ENCODE data around the gene CACNB1.

CACNB1 gene

GRCh38 chr17:39200957-39201510 lies 3.6 kb upstream of the CACNB1 start:
- peak; percentile 14 for DNase-seq (ENCODE audit: low spot score)

- no peak for DNase-seq (ENCODE audit: low spot score)
Measured at GRCh38 chr17:39200070-39200879, 2.8 kb upstream of the CACNB1 start, which contains the start of gene RPL19. TSS of gene RPL19 (plus strand) at chr17:39200283. CDS start at chr17:39200345, 62 bp downstream.

- DNase-seq (ENCODE audit: low spot score): peak; percentile 95
Measured at GRCh38 chr17:39199820-39200069, 2.3 kb upstream of the CACNB1 start.

GRCh38 chr17:39198186-39198566 lies 707 bp upstream of the CACNB1 start:
- no peak for DNase-seq (ENCODE audit: low spot score)

GRCh38 chr17:39196808-39197291 lies 619 bp downstream of the CACNB1 start:
- DNase-seq (ENCODE audit: low spot score): no peak

GRCh38 chr17:39196241-39196807 lies 1.1 kb downstream of the CACNB1 start:
- no peak for DNase-seq (ENCODE audit: low spot score)

GRCh38 chr17:39195568-39196160 lies 1.8 kb downstream of the CACNB1 start:
- no peak for DNase-seq (ENCODE audit: low spot score)

- DNase-seq (ENCODE audit: low spot score): no peak
Measured at GRCh38 chr17:39194985-39195524, 2.4 kb downstream of the CACNB1 start.

- no peak for DNase-seq (ENCODE audit: low spot score)
Measured at GRCh38 chr17:39194089-39194984, 3.1 kb downstream of the CACNB1 start.

- no peak for DNase-seq (ENCODE audit: low spot score)
Measured at GRCh38 chr17:39193346-39193745, 4.1 kb downstream of the CACNB1 start.

- no peak for DNase-seq (ENCODE audit: low spot score)
Measured at GRCh38 chr17:39192901-39193300, 4.6 kb downstream of the CACNB1 start.

GRCh38 chr17:39191750-39192510 lies 5.5 kb downstream of the CACNB1 start:
- DNase-seq (ENCODE audit: low spot score): no peak

GRCh38 chr17:39187152-39187830 lies 10.2 kb downstream of the CACNB1 start:
- DNase-seq (ENCODE audit: low spot score): no peak

- DNase-seq (ENCODE audit: low spot score): no peak
Measured at GRCh38 chr17:39186481-39187002, 10.9 kb downstream of the CACNB1 start.

GRCh38 chr17:39183720-39184119 lies 13.7 kb downstream of the CACNB1 start:
- DNase-seq (ENCODE audit: low spot score): no peak

- no peak for DNase-seq (ENCODE audit: low spot score)
Measured at GRCh38 chr17:39183045-39183444, 14.4 kb downstream of the CACNB1 start.

- no peak for DNase-seq (ENCODE audit: low spot score)
Measured at GRCh38 chr17:39181303-39181702, 16.2 kb downstream of the CACNB1 start.

- no peak for DNase-seq (ENCODE audit: low spot score)
Measured at GRCh38 chr17:39178536-39178935, 18.9 kb downstream of the CACNB1 start.

GRCh38 chr17:39177256-39177655 lies 20.2 kb downstream of the CACNB1 start:
- DNase-seq (ENCODE audit: low spot score): peak; percentile 10

- no peak for DNase-seq (ENCODE audit: low spot score)
Measured at GRCh38 chr17:39175695-39176093, 21.8 kb downstream of the CACNB1 start.
